ENCODE results near the gene TK2.
"Not testable (repeated sequence)": the region's sequence is repeated elsewhere in the genome, so short reads cannot be mapped to it uniquely, and the experiment has no call there.

The TK2 gene

GRCh38 chr16:66549284-66550131 lies at the start of gene TK2:
Gene TK2, minus strand, starts transcription at chr16:66550122. Its CDS starts 61 bp downstream, at chr16:66550061.
- no peaks in the 10 kb centered on the region for H3K36me3 ChIP-seq (ENCODE audit: control insufficient read depth, insufficient read depth, low read length)
- H3K9ac ChIP-seq (ENCODE audit: low read length), result peak within 1 kb of the TSS; percentile 93
- H3K27me3 ChIP-seq (ENCODE audit: control insufficient read depth, insufficient read depth, low read length), result no peaks in the 10 kb centered on the region
- peak within 1 kb of the TSS; percentile 54 for H3K4me3 ChIP-seq (ENCODE audit: low read length)
- H3K4me1 ChIP-seq (ENCODE audit: control insufficient read depth, insufficient read depth, low read length), result peaks cover 25% of the 10 kb centered on the region
- H3K9me3 ChIP-seq (ENCODE audit: control insufficient read depth, low read length), result no peaks in the 10 kb centered on the region

GRCh38 chr16:66598111-66598510 lies 48.2 kb upstream of the TK2 start:
- no peak overlapping the region for H3K4me3 ChIP-seq (ENCODE audit: low read length)
- H3K9ac ChIP-seq (ENCODE audit: low read length), result no peak overlapping the region
- H3K27me3 ChIP-seq (ENCODE audit: control insufficient read depth, insufficient read depth, low read length), result no peaks in the 10 kb centered on the region
- no peaks in the 10 kb centered on the region for H3K4me1 ChIP-seq (ENCODE audit: control insufficient read depth, insufficient read depth, low read length)
- no peaks in the 10 kb centered on the region for H3K36me3 ChIP-seq (ENCODE audit: control insufficient read depth, insufficient read depth, low read length)
- no peaks in the 10 kb centered on the region for H3K9me3 ChIP-seq (ENCODE audit: control insufficient read depth, low read length)

GRCh38 chr16:66596986-66597848 lies 47.3 kb upstream of the TK2 start:
- H3K4me1 ChIP-seq (ENCODE audit: control insufficient read depth, insufficient read depth, low read length), result no peaks in the 10 kb centered on the region
- no peaks in the 10 kb centered on the region for H3K9me3 ChIP-seq (ENCODE audit: control insufficient read depth, low read length)
- H3K36me3 ChIP-seq (ENCODE audit: control insufficient read depth, insufficient read depth, low read length), result no peaks in the 10 kb centered on the region
- H3K27me3 ChIP-seq (ENCODE audit: control insufficient read depth, insufficient read depth, low read length), result no peaks in the 10 kb centered on the region
- H3K9ac ChIP-seq (ENCODE audit: low read length), result no peak overlapping the region
- H3K4me3 ChIP-seq (ENCODE audit: low read length), result no peak overlapping the region

DNA sequence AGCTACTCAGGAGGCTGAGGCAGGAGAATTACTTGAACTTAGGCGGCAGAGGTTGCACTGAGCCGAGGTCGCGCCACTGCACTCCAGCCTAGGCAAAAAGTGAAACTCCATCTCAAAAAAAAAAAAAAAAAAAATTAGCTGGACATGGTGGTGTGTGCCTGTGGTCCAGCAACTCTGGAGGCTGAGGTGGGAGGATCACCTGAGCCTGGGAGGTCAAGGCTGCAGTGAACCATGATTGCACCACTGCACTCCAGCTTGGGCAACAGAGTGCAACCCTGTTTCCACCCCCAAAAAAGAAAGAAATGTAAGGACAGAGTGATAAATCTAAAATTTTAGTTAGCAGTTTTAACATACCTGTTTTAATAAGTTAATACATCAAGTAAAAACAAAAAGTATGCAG lies 46.6 kb upstream of the TK2 start:
- H3K9me3 ChIP-seq (ENCODE audit: control insufficient read depth, low read length); H3K36me3 ChIP-seq (ENCODE audit: control insufficient read depth, insufficient read depth, low read length); H3K4me1 ChIP-seq (ENCODE audit: control insufficient read depth, insufficient read depth, low read length); H3K27me3 ChIP-seq (ENCODE audit: control insufficient read depth, insufficient read depth, low read length); H3K4me3 ChIP-seq (ENCODE audit: low read length); H3K9ac ChIP-seq (ENCODE audit: low read length): not testable (repeated sequence)

DNA sequence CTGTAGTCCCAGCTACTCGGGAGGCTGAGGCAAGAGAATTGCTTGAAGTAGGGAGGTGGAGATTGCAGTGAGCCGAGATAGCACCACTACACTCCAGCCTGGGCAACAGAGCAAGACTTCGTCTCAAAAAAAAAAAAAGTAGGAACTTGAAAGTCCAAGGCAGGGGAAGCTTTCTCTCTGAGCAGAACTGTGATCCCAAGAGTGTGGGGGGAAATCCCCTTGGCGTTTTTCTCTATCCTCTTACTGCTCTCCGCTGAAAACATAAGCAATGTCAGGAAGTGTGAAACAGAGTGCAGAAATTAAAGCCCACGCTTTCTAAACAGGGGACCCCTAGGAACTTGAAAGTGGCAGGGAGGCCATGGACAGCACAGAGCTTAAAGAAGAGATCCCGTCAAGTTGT lies 44.8 kb upstream of the TK2 start:
- H3K9me3 ChIP-seq (ENCODE audit: control insufficient read depth, low read length), result no peaks in the 10 kb centered on the region
- no peaks in the 10 kb centered on the region for H3K4me1 ChIP-seq (ENCODE audit: control insufficient read depth, insufficient read depth, low read length)
- no peaks in the 10 kb centered on the region for H3K36me3 ChIP-seq (ENCODE audit: control insufficient read depth, insufficient read depth, low read length)
- H3K4me3 ChIP-seq (ENCODE audit: low read length), result no peak overlapping the region
- no peak overlapping the region for H3K9ac ChIP-seq (ENCODE audit: low read length)
- H3K27me3 ChIP-seq (ENCODE audit: control insufficient read depth, insufficient read depth, low read length), result no peaks in the 10 kb centered on the region

DNA sequence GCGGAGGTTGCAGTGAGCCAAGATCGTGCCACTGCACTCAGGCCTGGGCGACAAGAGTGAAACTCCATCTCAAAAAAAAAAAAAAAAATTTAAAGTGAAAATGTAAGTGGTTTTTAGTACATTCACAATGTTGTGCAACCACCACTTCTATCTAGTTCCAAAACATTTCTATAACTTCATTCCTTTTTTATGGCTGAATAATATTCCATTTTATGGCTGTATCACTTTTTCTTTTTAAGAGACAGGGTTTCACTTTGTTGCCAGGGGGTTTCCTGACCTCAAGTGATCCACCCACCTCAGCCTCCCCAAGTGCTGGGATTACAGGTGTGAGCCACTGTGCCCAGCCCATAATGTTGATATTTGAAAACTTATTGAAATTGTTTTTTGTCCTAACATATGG lies 42.9 kb upstream of the TK2 start:
- Histone ChIP-seq H3K27me3 (ENCODE audit: control insufficient read depth, insufficient read depth, low read length) (no peaks in the 10 kb centered on the region), H3K9me3 (ENCODE audit: control insufficient read depth, low read length) (no peaks in the 10 kb centered on the region), H3K4me1 (ENCODE audit: control insufficient read depth, insufficient read depth, low read length) (no peaks in the 10 kb centered on the region), H3K36me3 (ENCODE audit: control insufficient read depth, insufficient read depth, low read length) (no peaks in the 10 kb centered on the region), H3K4me3 (ENCODE audit: low read length) (no peak overlapping the region), H3K9ac (ENCODE audit: low read length) (no peak overlapping the region)

GRCh38 chr16:66592241-66592640 lies 42.3 kb upstream of the TK2 start:
- no peaks in the 10 kb centered on the region for H3K27me3 ChIP-seq (ENCODE audit: control insufficient read depth, insufficient read depth, low read length)
- no peak overlapping the region for H3K9ac ChIP-seq (ENCODE audit: low read length)
- no peak overlapping the region for H3K4me3 ChIP-seq (ENCODE audit: low read length)
- H3K4me1 ChIP-seq (ENCODE audit: control insufficient read depth, insufficient read depth, low read length), result no peaks in the 10 kb centered on the region
- no peaks in the 10 kb centered on the region for H3K9me3 ChIP-seq (ENCODE audit: control insufficient read depth, low read length)
- H3K36me3 ChIP-seq (ENCODE audit: control insufficient read depth, insufficient read depth, low read length), result no peaks in the 10 kb centered on the region

- Histone ChIP-seq H3K36me3 (ENCODE audit: control insufficient read depth, insufficient read depth, low read length) (no peaks in the 10 kb centered on the region), H3K9ac (ENCODE audit: low read length) (no peak overlapping the region), H3K27me3 (ENCODE audit: control insufficient read depth, insufficient read depth, low read length) (no peaks in the 10 kb centered on the region), H3K9me3 (ENCODE audit: control insufficient read depth, low read length) (no peaks in the 10 kb centered on the region), H3K4me3 (ENCODE audit: low read length) (no peak overlapping the region), H3K4me1 (ENCODE audit: control insufficient read depth, insufficient read depth, low read length) (no peaks in the 10 kb centered on the region)
Observed at GRCh38 chr16:66591018-66591417, 41.1 kb upstream of the TK2 start.

GRCh38 chr16:66590322-66590721 lies 40.4 kb upstream of the TK2 start:
- H3K9ac ChIP-seq (ENCODE audit: low read length), result no peak overlapping the region
- no peaks in the 10 kb centered on the region for H3K27me3 ChIP-seq (ENCODE audit: control insufficient read depth, insufficient read depth, low read length)
- no peaks in the 10 kb centered on the region for H3K4me1 ChIP-seq (ENCODE audit: control insufficient read depth, insufficient read depth, low read length)
- H3K36me3 ChIP-seq (ENCODE audit: control insufficient read depth, insufficient read depth, low read length), result no peaks in the 10 kb centered on the region
- no peaks in the 10 kb centered on the region for H3K9me3 ChIP-seq (ENCODE audit: control insufficient read depth, low read length)
- no peak overlapping the region for H3K4me3 ChIP-seq (ENCODE audit: low read length)

DNA sequence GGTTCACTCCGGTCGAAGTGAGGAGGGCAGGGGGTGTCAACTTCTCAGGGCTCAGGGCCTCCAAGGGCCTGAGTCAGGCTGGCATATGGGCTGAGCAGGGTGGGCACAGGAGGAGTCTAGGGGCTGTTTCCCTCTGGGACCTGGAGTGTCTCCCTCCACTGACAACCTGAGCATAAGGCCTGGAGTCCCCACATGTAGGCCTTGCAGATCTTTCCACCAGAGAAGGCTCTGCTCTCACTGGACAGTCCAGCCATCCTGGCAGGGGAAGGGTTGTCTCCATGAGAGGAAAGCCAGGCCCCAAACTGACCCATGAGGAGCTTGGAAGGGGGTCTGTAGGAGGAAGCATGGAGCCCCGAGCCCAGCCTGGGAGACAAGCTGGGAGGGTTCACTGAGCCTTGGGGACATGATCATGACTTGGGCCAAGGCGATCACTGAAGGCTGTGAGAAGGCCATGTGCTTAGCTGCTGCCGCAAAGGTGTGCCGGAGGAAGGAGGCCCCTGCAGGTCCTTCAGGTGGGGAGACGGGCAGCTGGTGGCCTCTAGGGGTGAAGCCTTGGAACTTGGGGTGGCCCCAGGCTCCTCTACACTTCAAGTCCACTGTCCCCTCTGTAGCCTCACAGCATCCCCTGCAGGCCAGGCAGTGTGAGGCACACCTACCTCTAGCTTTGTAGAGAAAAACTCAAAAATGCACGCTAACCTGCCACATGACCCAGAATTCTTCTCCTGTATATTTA lies 39.2 kb upstream of the TK2 start:
- H3K9ac ChIP-seq (ENCODE audit: low read length), result no peak overlapping the region
- no peaks in the 10 kb centered on the region for H3K36me3 ChIP-seq (ENCODE audit: control insufficient read depth, insufficient read depth, low read length)
- no peak overlapping the region for H3K4me3 ChIP-seq (ENCODE audit: low read length)
- no peaks in the 10 kb centered on the region for H3K4me1 ChIP-seq (ENCODE audit: control insufficient read depth, insufficient read depth, low read length)
- H3K27me3 ChIP-seq (ENCODE audit: control insufficient read depth, insufficient read depth, low read length), result no peaks in the 10 kb centered on the region
- H3K9me3 ChIP-seq (ENCODE audit: control insufficient read depth, low read length), result no peaks in the 10 kb centered on the region

- peak overlapping the region; percentile 7 for H3K4me3 ChIP-seq (ENCODE audit: low read length)
- H3K27me3 ChIP-seq (ENCODE audit: control insufficient read depth, insufficient read depth, low read length), result no peaks in the 10 kb centered on the region
- no peaks in the 10 kb centered on the region for H3K4me1 ChIP-seq (ENCODE audit: control insufficient read depth, insufficient read depth, low read length)
- H3K36me3 ChIP-seq (ENCODE audit: control insufficient read depth, insufficient read depth, low read length), result no peaks in the 10 kb centered on the region
- H3K9me3 ChIP-seq (ENCODE audit: control insufficient read depth, low read length), result no peaks in the 10 kb centered on the region
- H3K9ac ChIP-seq (ENCODE audit: low read length), result no peak overlapping the region
Observed at GRCh38 chr16:66587881-66588600, 38.1 kb upstream of the TK2 start.
